ENCODE results near the gene MRPL18. TPM values are rescaled to one million over a fixed set of nuclear protein-coding genes. Genes with fewer than 3 reads are reported as not detected.

Gene MRPL18
- total and polyA plus RNA-seq, 2 of the 8 experiments (the other 6 are each of a cell fraction or from before 2014, with no cell fraction given), result 58.7 to 79.8 TPM

- peak overlapping the region in 1 of 2 experiments; percentile 54; a peak in 1 of 4 replicates for H3K4me2 ChIP-seq (ENCODE audit: insufficient read depth in 1 of 2, low read depth in 2 of 2, low read length in 2 of 2)
- WGBS, 2 experiments (ENCODE audit: extremely low coverage in 1 of 2, insufficient coverage in 1 of 2, insufficient read length in 1 of 2, insufficient replicate concordance in 2 of 2, low coverage in 1 of 2, low lambda C conversion rate in 2 of 2, missing lambda C conversion rate in 1 of 2), result 78% methylated on average over 4 of the region's 4 CpGs; no CpG with 5 or more reads in 1 of the 2 experiments
Observed at GRCh38 chr6:159831373-159831679, 41.1 kb downstream of the MRPL18 start.

More at GRCh38 chr6:159831373-159831679, 41.1 kb downstream of the MRPL18 start:
- Histone ChIP-seq H3K4me3 (ENCODE audit: extremely low read depth in 1 of 4, insufficient read depth in 2 of 4, low read depth in 3 of 4, low read length in 4 of 4) (no peak overlapping the region), H2BK20ac (ENCODE audit: low read length) (peak overlapping the region; percentile 0; the same call in 1 of the 2 replicates), H3K79me1 (ENCODE audit: low read depth, low read length) (no peaks in the 10 kb centered on the region), H2BK15ac (ENCODE audit: low read length) (no peak overlapping the region), H3K56ac (replicated peaks; ENCODE audit: insufficient read length, low read depth, low read length) (no peak overlapping the region), H4K8ac (ENCODE audit: extremely low read depth, insufficient read depth, low read length) (no peak overlapping the region), H2BK12ac (ENCODE audit: low read depth, low read length) (peak overlapping the region; percentile 6; the same call in 1 of the 2 replicates), H4K5ac (ENCODE audit: insufficient read length, low read depth, low read length) (no peak overlapping the region), H3K4me1 (replicated peaks in 1 of 4; ENCODE audit: control insufficient read depth in 3 of 4, insufficient read depth in 4 of 4, low read length in 3 of 4) (peaks cover 0 to 14% (median 6%) of the 10 kb centered on the region in 4 experiments; a peak in 5 of 7 replicates), H4K20me1 (replicated peaks in 1 of 2; ENCODE audit: control insufficient read depth in 1 of 2, insufficient read depth in 2 of 2, low read length in 2 of 2) (no peaks in the 10 kb centered on the region), H3K4ac (replicated peaks; ENCODE audit: insufficient read length, low read depth, low read length) (no peak overlapping the region), H2BK5ac (ENCODE audit: low read depth, low read length) (peak overlapping the region; percentile 69; the same call in 1 of the 2 replicates), H3K18ac (ENCODE audit: extremely low read depth, low read length) (no peak overlapping the region), H3K23ac (ENCODE audit: insufficient read length) (no peak overlapping the region), H3K27me3 (replicated peaks in 1 of 4; ENCODE audit: control insufficient read depth in 3 of 4, extremely low read depth in 1 of 4, insufficient read depth in 3 of 4, low read length in 3 of 4) (no peaks in the 10 kb centered on the region; a peak in 1 of 7 replicates), H2AFZ (ENCODE audit: low read length) (no peak overlapping the region), H4K91ac (replicated peaks; ENCODE audit: insufficient read length, low read length) (peak overlapping the region; percentile 14), H3K27ac (ENCODE audit: low read depth, low read length) (no peak overlapping the region), H3K14ac (ENCODE audit: insufficient read length) (no peak overlapping the region), H3K23me2 (ENCODE audit: low read depth, low read length) (no peaks in the 10 kb centered on the region), H2BK120ac (replicated peaks; ENCODE audit: low read depth, low read length) (no peak overlapping the region), H2AK5ac (ENCODE audit: low read depth, low read length) (no peak overlapping the region), H3K79me2 (ENCODE audit: control insufficient read depth in 1 of 2, insufficient read depth in 2 of 2, low read length in 2 of 2) (no peaks in the 10 kb centered on the region), H3K36me3 (ENCODE audit: control insufficient read depth in 2 of 4, insufficient read depth in 4 of 4, low read length in 3 of 4) (no peaks in the 10 kb centered on the region), H3K9ac (replicated peaks in 1 of 4; ENCODE audit: extremely low read depth in 1 of 4, low read depth in 3 of 4, low read length in 3 of 4) (no peak overlapping the region), H3K9me3 (ENCODE audit: insufficient read depth in 2 of 2, low read depth in 1 of 2, low read length in 1 of 2) (no peaks in the 10 kb centered on the region; a peak in 1 of 4 replicates)
- CTCF ChIA-PET (ENCODE audit: partially characterized antibody), result interaction anchor here (0.8 to 1.5 kb wide), 2 partner anchors 16 to 21 kb away, joined by 3 to 4 read pairs; no protein-coding TSS in a partner anchor
- no peak for FAIRE-seq
- DNase-seq (ENCODE audit: low read depth in 1 of 2, low spot score in 2 of 2), result no peak
- TF ChIP-seq EZH2 (IDR thresholded peaks at IDR 0.05; ENCODE audit: low read depth, low read length, severe bottlenecking) (no peak), CREB1 (IDR thresholded peaks at IDR 0.05) (no peak), POLR2A (IDR thresholded peaks at IDR 0.05; ENCODE audit: control extremely low read depth in 1 of 2, low read depth in 2 of 2, low read length in 2 of 2) (no peak), CEBPB (IDR thresholded peaks at IDR 0.05; ENCODE audit: low read depth, low read length) (no peak), SRF (IDR thresholded peaks at IDR 0.05; ENCODE audit: low read depth, low read length) (no peak), PHF8 (conservative IDR thresholded peaks at IDR 0.05; ENCODE audit: low read depth, low read length) (no peak), NANOG (IDR thresholded peaks at IDR 0.05; ENCODE audit: insufficient read depth, low read depth, low read length, poor library complexity, severe bottlenecking) (no peak)
- POLR2A ChIA-PET (ENCODE audit: partially characterized antibody), result interaction anchor here (0.7 to 1.8 kb wide), 3 partner anchors 13 to 43 kb away, joined by 3 to 7 read pairs (median 4); partner anchors contain the start of genes MRPL18 and TCP1

Data from H1 (cell line).